ENCODE data around the gene MAP3K7CL. TPM values are rescaled to one million over a fixed set of nuclear protein-coding genes. Genes with fewer than 3 reads are reported as not detected.
A peak's percentile ranks its signal among the peaks of the same experiment; 100 is the strongest.

The MAP3K7CL gene
- total RNA-seq, 1 donor from 2014 or later = 67.3 TPM

GRCh38 chr21:29155118-29155932, 24.9 kb downstream of the MAP3K7CL start:
- H4K20me1 ChIP-seq (ENCODE audit: insufficient read depth, low read length) = no peaks in the 10 kb centered on the region
- FAIRE-seq (no peak), DNase-seq (ENCODE audit: low read depth) (peak; percentile 94)
- peaks cover 14% of the 10 kb centered on the region for H3K4me1 Mint-ChIP-seq (ENCODE audit: low read depth, unreplicated experiment)
- H3K79me2 ChIP-seq (ENCODE audit: insufficient read depth, low read length) = peaks cover 13% of the 10 kb centered on the region
- no peak overlapping the region for H3K27ac Mint-ChIP-seq (ENCODE audit: unreplicated experiment)
- H3K27me3 ChIP-seq (ENCODE audit: insufficient read depth, low read length) = no peaks in the 10 kb centered on the region
- peak overlapping the region; percentile 59 for H3K4me2 ChIP-seq (ENCODE audit: low read length)
- TF ChIP-seq CTCF (IDR thresholded peaks at IDR 0.05; ENCODE audit: insufficient read depth, low read depth, low read length) = no peak
- no peak for TF ChIP-seq EZH2 (IDR thresholded peaks at IDR 0.05; ENCODE audit: insufficient read depth, low read length)
- peak overlapping the region; percentile 35 for H3K27ac ChIP-seq (ENCODE audit: low read depth, low read length)
- H3K9me3 Mint-ChIP-seq (ENCODE audit: unreplicated experiment) = no peaks in the 10 kb centered on the region
- no peak overlapping the region for H3K4me3 ChIP-seq (ENCODE audit: insufficient read depth, low read depth, low read length)
- peak overlapping the region; percentile 29 for H2AFZ ChIP-seq (ENCODE audit: low read depth, low read length)
- no peaks in the 10 kb centered on the region for H3K9me3 ChIP-seq (ENCODE audit: insufficient read depth, low read depth, low read length)
- H3K4me1 ChIP-seq (ENCODE audit: insufficient read depth, low read length) = peaks cover under 1% of the 10 kb centered on the region
- H3K27me3 Mint-ChIP-seq (ENCODE audit: low read depth, unreplicated experiment) = no peaks in the 10 kb centered on the region
- peaks cover 14% of the 10 kb centered on the region for H3K36me3 Mint-ChIP-seq (ENCODE audit: low read depth, unreplicated experiment)
- H3K36me3 ChIP-seq (ENCODE audit: insufficient read depth, low read length) = peaks cover 22% of the 10 kb centered on the region
- peak overlapping the region; percentile 36 for H3K9ac ChIP-seq (ENCODE audit: low read length)
- no peak overlapping the region for H3K4me3 Mint-ChIP-seq (ENCODE audit: unreplicated experiment)

- Histone ChIP-seq H3K9ac (ENCODE audit: low read length) (peak overlapping the region; percentile 36), H3K36me3 (ENCODE audit: insufficient read depth, low read length) (peaks cover 26% of the 10 kb centered on the region), H2AFZ (ENCODE audit: low read depth, low read length) (peak overlapping the region; percentile 29), H3K27ac (ENCODE audit: low read depth, low read length) (peak overlapping the region; percentile 35), H3K4me2 (ENCODE audit: low read length) (peak overlapping the region; percentile 59), H4K20me1 (ENCODE audit: insufficient read depth, low read length) (no peaks in the 10 kb centered on the region), H3K27me3 (ENCODE audit: insufficient read depth, low read length) (no peaks in the 10 kb centered on the region), H3K79me2 (ENCODE audit: insufficient read depth, low read length) (peaks cover 13% of the 10 kb centered on the region), H3K4me3 (ENCODE audit: insufficient read depth, low read depth, low read length) (no peak overlapping the region), H3K9me3 (ENCODE audit: insufficient read depth, low read depth, low read length) (no peaks in the 10 kb centered on the region), H3K4me1 (ENCODE audit: insufficient read depth, low read length) (no peaks in the 10 kb centered on the region)
- Mint-ChIP-seq H3K4me1 (ENCODE audit: low read depth, unreplicated experiment) (peaks cover 13% of the 10 kb centered on the region), H3K27me3 (ENCODE audit: low read depth, unreplicated experiment) (no peaks in the 10 kb centered on the region), H3K4me3 (ENCODE audit: unreplicated experiment) (no peak overlapping the region), H3K36me3 (ENCODE audit: low read depth, unreplicated experiment) (peaks cover 17% of the 10 kb centered on the region), H3K27ac (ENCODE audit: unreplicated experiment) (no peak overlapping the region), H3K9me3 (ENCODE audit: unreplicated experiment) (no peaks in the 10 kb centered on the region)
- no peak for DNase-seq (ENCODE audit: low read depth)
- FAIRE-seq = peak; percentile 47
- TF ChIP-seq EZH2 (IDR thresholded peaks at IDR 0.05; ENCODE audit: insufficient read depth, low read length) (no peak), CTCF (IDR thresholded peaks at IDR 0.05; ENCODE audit: insufficient read depth, low read depth, low read length) (no peak)
These were observed 25.5 kb downstream of the MAP3K7CL start for GRCh38 chr21:29155933-29156260.

GRCh38 chr21:29157080-29157479, 26.6 kb downstream of the MAP3K7CL start:
- Mint-ChIP-seq H3K4me3 (ENCODE audit: unreplicated experiment) (no peak overlapping the region), H3K4me1 (ENCODE audit: low read depth, unreplicated experiment) (peaks cover 9% of the 10 kb centered on the region), H3K36me3 (ENCODE audit: low read depth, unreplicated experiment) (peaks cover 17% of the 10 kb centered on the region), H3K27me3 (ENCODE audit: low read depth, unreplicated experiment) (no peaks in the 10 kb centered on the region), H3K9me3 (ENCODE audit: unreplicated experiment) (no peaks in the 10 kb centered on the region), H3K27ac (ENCODE audit: unreplicated experiment) (no peak overlapping the region)
- no peak overlapping the region for H3K4me2 ChIP-seq (ENCODE audit: low read length)
- no peaks in the 10 kb centered on the region for H4K20me1 ChIP-seq (ENCODE audit: insufficient read depth, low read length)
- H3K9ac ChIP-seq (ENCODE audit: low read length) = no peak overlapping the region
- H3K27me3 ChIP-seq (ENCODE audit: insufficient read depth, low read length) = no peaks in the 10 kb centered on the region
- no peaks in the 10 kb centered on the region for H3K9me3 ChIP-seq (ENCODE audit: insufficient read depth, low read depth, low read length)
- H3K36me3 ChIP-seq (ENCODE audit: insufficient read depth, low read length) = peaks cover 23% of the 10 kb centered on the region
- TF ChIP-seq CTCF (IDR thresholded peaks at IDR 0.05; ENCODE audit: insufficient read depth, low read depth, low read length) (no peak), EZH2 (IDR thresholded peaks at IDR 0.05; ENCODE audit: insufficient read depth, low read length) (no peak)
- FAIRE-seq (no peak), DNase-seq (ENCODE audit: low read depth) (no peak)
- no peak overlapping the region for H3K27ac ChIP-seq (ENCODE audit: low read depth, low read length)
- no peak overlapping the region for H2AFZ ChIP-seq (ENCODE audit: low read depth, low read length)
- no peak overlapping the region for H3K4me3 ChIP-seq (ENCODE audit: insufficient read depth, low read depth, low read length)
- no peaks in the 10 kb centered on the region for H3K4me1 ChIP-seq (ENCODE audit: insufficient read depth, low read length)
- peaks cover 10% of the 10 kb centered on the region for H3K79me2 ChIP-seq (ENCODE audit: insufficient read depth, low read length)
